K562 (cell line): ENCODE data around the gene PRND.

ENCODE experiments used
- BHLHE40 ChIP-seq: IDR thresholded peaks from 2 replicates; pipeline ENCODE4 v1.6.1; 2011; ENCODE audit warnings: low read length, improper control_type of control experiment
- BRD9 ChIP-seq: fragments of 450-650 bp; IDR thresholded peaks from 2 replicates; pipeline ENCODE4 v1.6.1; 2018; ENCODE audit warnings: low read depth; ENCODE audit not compliant: partially characterized antibody
- ELF4 ChIP-seq: fragments of 450-650 bp; formaldehyde crosslinking; IDR thresholded peaks from 2 replicates; pipeline ENCODE4 v1.4.0; 2022; ENCODE audit warnings: missing genetic modification characterization
- FOXO4 ChIP-seq: fragments of 450-650 bp; formaldehyde crosslinking; IDR thresholded peaks from 2 replicates; pipeline ENCODE4 v1.4.0; 2020; ENCODE audit warnings: mild to moderate bottlenecking, moderate library complexity
- FOXP1 ChIP-seq: sonication (generic); formaldehyde crosslinking; IDR thresholded peaks from 2 replicates; pipeline ENCODE4 v1.8.0; 2022; ENCODE audit warnings: mild to moderate bottlenecking, missing genetic modification reagents
- MEIS2 ChIP-seq: fragments of 450-650 bp; IDR thresholded peaks from 2 replicates; pipeline ENCODE4 v1.6.1; 2014; ENCODE audit warnings: mild to moderate bottlenecking; ENCODE audit not compliant: partially characterized antibody
- POLR2A ChIP-seq: fragments of 450-650 bp; conservative IDR thresholded peaks from 2 replicates; pipeline ENCODE4 v1.6.1; 2016
- RBFOX2 ChIP-seq: fragments of 200-400 bp; formaldehyde crosslinking; IDR thresholded peaks from 2 replicates; pipeline ENCODE4 v1.6.1; 2017; ENCODE audit warnings: low read depth, mild to moderate bottlenecking, low read length, moderate library complexity
- YY1 ChIP-seq, 3 experiments: IDR thresholded peaks; 2 replicates each; pipeline ENCODE4 v1.6.1; 2011; ENCODE audit warnings: low read length in 2 of 3, mild to moderate bottlenecking in 2 of 3, moderate library complexity in 2 of 3, borderline replicate concordance in 1 of 3, control low read depth in 1 of 3, low read depth in 1 of 3; ENCODE audit not compliant: insufficient read depth in 3 of 3, insufficient replicate concordance in 2 of 3, control insufficient read depth in 1 of 3, insufficient read length in 1 of 3; ENCODE audit errors: extremely low read depth in 1 of 3
- ZNF395 ChIP-seq: fragments of 200-800 bp; sonication (Bioruptor generic); IDR thresholded peaks from 2 replicates; pipeline ENCODE4 v1.6.1; 2017; ENCODE audit warnings: missing genetic modification characterization, missing compliant biosample characterization

GRCh38 chr20:4674672-4675071 lies 47.0 kb upstream of the PRND start:
- TF ChIP-seq FOXP1 (CRISPR knock-in tag): no peak
- no peak for TF ChIP-seq ELF4
- TF ChIP-seq ZNF395 (CRISPR knock-in tag): no peak
- TF ChIP-seq POLR2A: no peak
- no peak for TF ChIP-seq FOXO4 (CRISPR knock-in tag)
- no peak for TF ChIP-seq YY1 (IDR thresholded peaks at IDR 0.05; ENCODE audit: borderline replicate concordance in 1 of 3, control insufficient read depth in 1 of 3, extremely low read depth in 1 of 3, insufficient read depth in 3 of 3, insufficient read length in 1 of 3, insufficient replicate concordance in 2 of 3, low read depth in 1 of 3, low read length in 2 of 3)
- TF ChIP-seq BRD9: no peak
- no peak for TF ChIP-seq MEIS2
- no peak for TF ChIP-seq RBFOX2
- no peak for TF ChIP-seq BHLHE40
